OCI-LY1 (cell line): Measurements from ENCODE around the gene PRRC2B.

ENCODE experiments used
- H2AFZ ChIP-seq: fragments of 200-600 bp; sonication (generic), shearing (Covaris generic); 2 replicates; pipeline ENCODE4 v1.6.0; 2014; ENCODE audit warnings: antibody characterized with exemption, mild to moderate bottlenecking, low read length
- H3F3A ChIP-seq: fragments of 200-600 bp; sonication (generic), shearing (Covaris generic); 2 replicates; pipeline ENCODE4 v1.6.0; 2014; ENCODE audit warnings: mild to moderate bottlenecking, antibody characterized with exemption, low read length, moderate library complexity; ENCODE audit not compliant: insufficient read depth
- H3K27ac ChIP-seq: fragments of 200-600 bp; sonication (generic); 2 replicates; pipeline ENCODE4 v1.5.1; 2014; ENCODE audit warnings: low read length, mixed run types, mild to moderate bottlenecking, low read depth; ENCODE audit not compliant: poor library complexity, severe bottlenecking
- H3K27me3 ChIP-seq: fragments of 200-600 bp; sonication (generic); 2 replicates; pipeline ENCODE4 v1.6.0; 2014; ENCODE audit warnings: antibody characterized with exemption, mild to moderate bottlenecking, low read length, moderate library complexity; ENCODE audit not compliant: insufficient read depth
- H3K36me3 ChIP-seq: fragments of 200-600 bp; sonication (generic); 2 replicates; pipeline ENCODE4 v1.6.1; 2014; ENCODE audit warnings: mild to moderate bottlenecking, antibody characterized with exemption, low read length, moderate library complexity, mixed read lengths; ENCODE audit not compliant: insufficient read depth
- H3K4me1 ChIP-seq: fragments of 200-600 bp; sonication (generic); 2 replicates; pipeline ENCODE4 v1.5.1; 2014; ENCODE audit warnings: mild to moderate bottlenecking, low read length, moderate library complexity; ENCODE audit not compliant: insufficient read depth, severe bottlenecking
- H3K4me2 ChIP-seq: fragments of 200-600 bp; sonication (generic), shearing (Covaris generic); 2 replicates; pipeline ENCODE4 v1.6.1; 2014; ENCODE audit warnings: low read length
- H3K4me3 ChIP-seq: fragments of 200-600 bp; sonication (generic); 2 replicates; pipeline ENCODE4 v1.5.1; 2014; ENCODE audit warnings: low read length, low read depth, mild to moderate bottlenecking, mixed read lengths; ENCODE audit not compliant: poor library complexity, severe bottlenecking
- H3K79me2 ChIP-seq: fragments of 200-600 bp; shearing (Covaris generic); 2 replicates; pipeline ENCODE4 v1.6.1; 2016; ENCODE audit warnings: mixed run types, low read length, mixed read lengths; ENCODE audit not compliant: insufficient read depth
- H3K9ac ChIP-seq: fragments of 200-600 bp; sonication (generic), shearing (Covaris generic); 2 replicates; pipeline ENCODE4 v1.6.1; 2014; ENCODE audit warnings: mild to moderate bottlenecking, low read length, mixed read lengths
- H3K9me2 ChIP-seq: fragments of 200-600 bp; sonication (generic), shearing (Covaris generic); 2 replicates; pipeline ENCODE4 v1.6.1; 2014; ENCODE audit warnings: low read depth, mild to moderate bottlenecking, low read length, mixed read lengths
- H3K9me3 ChIP-seq: fragments of 200-600 bp; shearing (Covaris generic); 2 replicates; pipeline ENCODE4 v1.6.1; 2014; ENCODE audit warnings: low read length, mixed read lengths
- H4K20me1 ChIP-seq: fragments of 200-600 bp; sonication (generic), shearing (Covaris generic); 2 replicates; pipeline ENCODE4 v1.6.0; 2016; ENCODE audit warnings: mild to moderate bottlenecking, low read length; ENCODE audit not compliant: insufficient read depth
- CTCF ChIP-seq: fragments of 200-600 bp; sonication (generic), shearing (Covaris generic); IDR thresholded peaks from 2 replicates; pipeline ENCODE4 v1.5.1; 2017; ENCODE audit warnings: mild to moderate bottlenecking, antibody characterized with exemption, low read length, moderate library complexity, mixed read lengths
- EZH2 ChIP-seq: fragments of 200-600 bp; sonication (generic), shearing (Covaris generic); IDR thresholded peaks from 2 replicates; pipeline ENCODE4 v1.8.0; 2017; ENCODE audit warnings: borderline replicate concordance, mixed run types, mild to moderate bottlenecking, antibody characterized with exemption, low read length, moderate library complexity, mixed read lengths

PRRC2B gene

GRCh38 chr9:131436865-131437271 lies 43.0 kb downstream of the PRRC2B start:
- no peaks in the 10 kb centered on the region for H3K9me2 ChIP-seq
- H4K20me1 ChIP-seq = no peaks in the 10 kb centered on the region
- no peak overlapping the region for H3K4me3 ChIP-seq
- no peak overlapping the region for H3K9ac ChIP-seq
- no peaks in the 10 kb centered on the region for H3K27me3 ChIP-seq
- H3K4me1 ChIP-seq = peaks cover 6% of the 10 kb centered on the region
- peaks cover 97% of the 10 kb centered on the region for H3K36me3 ChIP-seq
- peaks cover 5% of the 10 kb centered on the region; the same call in 1 of the 2 replicates for H3K79me2 ChIP-seq
- H3K4me2 ChIP-seq = no peak overlapping the region
- TF ChIP-seq CTCF = no peak
- no peak for TF ChIP-seq EZH2
- no peaks in the 10 kb centered on the region for H3K9me3 ChIP-seq
- H2AFZ ChIP-seq = no peak overlapping the region
- H3F3A ChIP-seq = no peaks in the 10 kb centered on the region
- H3K27ac ChIP-seq = no peak overlapping the region

- Histone ChIP-seq H2AFZ (no peak overlapping the region), H3K27me3 (no peaks in the 10 kb centered on the region), H3K4me1 (peaks cover 6% of the 10 kb centered on the region), H3K27ac (no peak overlapping the region), H3K9me2 (no peaks in the 10 kb centered on the region), H3F3A (no peaks in the 10 kb centered on the region), H3K4me2 (no peak overlapping the region), H3K9ac (no peak overlapping the region), H3K79me2 (no peaks in the 10 kb centered on the region), H3K4me3 (no peak overlapping the region), H3K36me3 (peaks cover 93% of the 10 kb centered on the region), H3K9me3 (no peaks in the 10 kb centered on the region), H4K20me1 (no peaks in the 10 kb centered on the region)
- TF ChIP-seq EZH2 (no peak), CTCF (no peak)
Observed at GRCh38 chr9:131438190-131438589, 44.3 kb downstream of the PRRC2B start.

GRCh38 chr9:131439224-131439623 lies 45.3 kb downstream of the PRRC2B start:
- H2AFZ ChIP-seq = no peak overlapping the region
- no peak overlapping the region for H3K4me3 ChIP-seq
- no peaks in the 10 kb centered on the region for H3K27me3 ChIP-seq
- TF ChIP-seq CTCF (no peak), EZH2 (no peak)
- no peaks in the 10 kb centered on the region for H3K79me2 ChIP-seq
- no peak overlapping the region for H3K9ac ChIP-seq
- no peaks in the 10 kb centered on the region for H3K9me2 ChIP-seq
- H3K4me2 ChIP-seq = no peak overlapping the region
- no peaks in the 10 kb centered on the region for H3K9me3 ChIP-seq
- peaks cover 92% of the 10 kb centered on the region for H3K36me3 ChIP-seq
- H4K20me1 ChIP-seq = no peaks in the 10 kb centered on the region
- no peaks in the 10 kb centered on the region for H3F3A ChIP-seq
- peaks cover 6% of the 10 kb centered on the region for H3K4me1 ChIP-seq
- no peak overlapping the region for H3K27ac ChIP-seq
